ENCODE results near the gene LARP4B.
"Not testable (repeated sequence)": the region's sequence is repeated elsewhere in the genome, so short reads cannot be mapped to it uniquely, and the experiment has no call there.

Gene LARP4B

DNA sequence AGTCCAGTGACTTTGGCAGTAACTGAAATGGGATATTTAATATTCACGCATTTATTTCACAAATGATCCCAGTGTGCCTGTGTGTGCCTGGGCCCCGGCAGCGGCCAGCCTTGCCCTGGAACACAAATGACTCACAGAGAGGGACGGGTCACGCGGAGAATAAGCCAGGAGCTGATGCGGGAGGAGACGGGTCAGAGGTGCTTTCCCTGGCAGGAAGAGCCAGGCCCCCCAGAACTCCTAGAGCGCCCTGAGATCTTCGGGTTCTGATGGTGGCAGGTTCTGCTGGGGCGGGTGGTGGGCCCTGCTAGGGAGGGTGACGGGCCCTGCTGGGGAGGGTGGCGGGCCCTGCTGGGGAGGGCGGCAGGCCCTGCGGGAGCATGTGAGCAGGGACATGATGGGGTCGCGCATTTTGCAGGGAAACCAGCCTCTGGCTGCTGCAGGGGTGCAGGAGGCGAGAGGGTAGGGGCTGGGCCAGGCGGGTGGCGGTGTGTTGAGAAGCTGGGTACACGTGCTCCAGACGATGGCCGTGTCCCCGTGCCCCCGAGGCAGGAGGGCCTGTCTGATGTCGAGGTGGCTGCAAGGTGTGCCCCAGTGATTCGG lies 157.8 kb downstream of the LARP4B start:
- no peak for DNase-seq (ENCODE audit: low read depth in 2 of 3, low spot score in 2 of 3)

DNA sequence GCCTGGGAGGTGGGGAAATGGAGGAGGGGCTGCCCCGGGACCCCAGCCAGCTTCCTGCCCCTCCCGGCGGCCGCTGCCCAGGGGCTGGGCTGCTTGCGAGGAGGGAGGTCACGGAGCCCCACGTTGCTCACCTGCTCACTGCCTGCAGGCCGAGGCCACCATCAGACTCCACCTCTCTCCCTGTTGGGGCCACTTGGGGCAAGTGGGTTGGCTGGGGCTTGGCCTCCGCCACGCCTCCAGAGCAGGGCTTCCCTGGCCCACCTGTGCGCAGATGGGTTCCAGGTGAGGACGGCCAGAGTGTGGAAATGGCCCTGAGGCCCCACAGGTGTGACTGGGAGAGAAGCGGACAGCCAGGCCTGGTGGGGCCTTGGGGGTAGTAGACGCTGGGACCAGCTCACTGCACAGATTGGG lies 159.3 kb downstream of the LARP4B start:
- no peak for DNase-seq (ENCODE audit: low read depth in 2 of 3, low spot score in 2 of 3)

DNA sequence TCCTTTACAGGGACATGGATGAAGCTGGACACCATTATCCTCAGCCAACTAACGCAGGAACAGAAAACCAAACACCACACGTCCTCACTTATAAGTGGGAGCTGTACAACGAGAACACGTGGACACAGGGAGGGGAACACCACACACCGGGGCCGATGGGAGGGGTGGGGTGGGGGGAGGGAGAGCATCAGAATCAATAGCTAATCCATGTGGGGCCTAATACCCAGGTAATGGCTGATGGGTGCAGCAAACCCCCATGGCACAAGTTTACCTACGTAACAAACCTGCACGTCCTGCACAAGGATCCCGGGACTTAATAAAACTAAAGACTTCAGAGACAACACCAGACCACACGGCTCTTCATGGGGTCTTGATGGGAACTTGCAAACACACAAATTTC lies 159.9 kb downstream of the LARP4B start:
- DNase-seq (ENCODE audit: low read depth in 2 of 3, low spot score in 2 of 3): no peak

DNA sequence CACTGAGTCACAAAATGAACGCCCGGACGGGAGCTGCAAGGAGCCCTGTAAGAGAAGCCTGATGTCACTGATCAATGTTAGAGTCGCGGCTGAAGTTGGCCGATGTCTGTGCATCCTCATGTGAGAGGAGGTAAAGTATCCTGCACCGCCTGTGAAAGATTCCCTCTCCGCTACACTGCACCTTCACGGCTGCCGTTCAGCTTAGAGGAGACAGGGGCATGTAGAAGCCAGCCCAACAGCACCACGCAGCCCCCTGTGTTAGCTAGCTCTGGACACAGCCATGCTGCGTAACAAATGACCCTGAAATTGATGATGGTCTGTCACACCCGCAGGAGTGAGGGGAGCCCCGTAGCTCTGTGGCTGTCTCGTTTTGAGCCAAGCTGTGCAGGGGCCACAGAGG lies 160.5 kb downstream of the LARP4B start:
- no peak for DNase-seq (ENCODE audit: low read depth in 2 of 3, low spot score in 2 of 3)

DNA sequence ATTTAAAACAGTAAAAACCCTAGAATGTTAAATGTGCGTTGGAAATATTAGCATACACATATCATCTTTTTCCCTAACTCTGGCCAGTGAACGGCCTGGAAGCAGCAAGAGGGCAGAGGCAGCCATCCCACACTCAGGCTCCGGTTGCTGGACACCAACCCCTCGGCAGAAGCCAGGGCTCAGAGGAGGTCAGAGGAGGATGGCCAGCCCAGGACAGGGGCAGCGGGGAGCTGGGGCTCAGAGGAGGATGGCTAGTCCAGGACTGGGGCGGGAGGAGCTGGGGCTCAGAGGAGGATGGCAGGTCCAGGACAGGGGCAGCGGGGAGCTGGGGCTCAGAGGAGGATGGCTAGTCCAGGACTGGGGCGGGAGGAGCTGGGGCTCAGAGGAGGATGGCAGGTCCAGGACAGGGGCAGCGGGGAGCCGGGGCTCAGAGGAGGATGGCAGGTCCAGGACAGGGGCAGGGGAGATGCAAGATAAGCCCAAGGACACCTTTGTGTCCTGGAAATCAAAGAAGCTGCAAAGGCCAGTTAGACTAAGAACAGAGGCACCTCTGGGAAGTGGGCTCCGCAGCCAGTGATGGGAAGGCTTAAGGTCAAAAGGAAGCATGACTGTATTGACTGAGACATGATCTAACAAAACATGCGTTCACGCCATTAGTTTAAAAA lies 161.3 kb downstream of the LARP4B start:
- DNase-seq (ENCODE audit: low read depth in 2 of 3, low spot score in 2 of 3): not testable (repeated sequence)

DNA sequence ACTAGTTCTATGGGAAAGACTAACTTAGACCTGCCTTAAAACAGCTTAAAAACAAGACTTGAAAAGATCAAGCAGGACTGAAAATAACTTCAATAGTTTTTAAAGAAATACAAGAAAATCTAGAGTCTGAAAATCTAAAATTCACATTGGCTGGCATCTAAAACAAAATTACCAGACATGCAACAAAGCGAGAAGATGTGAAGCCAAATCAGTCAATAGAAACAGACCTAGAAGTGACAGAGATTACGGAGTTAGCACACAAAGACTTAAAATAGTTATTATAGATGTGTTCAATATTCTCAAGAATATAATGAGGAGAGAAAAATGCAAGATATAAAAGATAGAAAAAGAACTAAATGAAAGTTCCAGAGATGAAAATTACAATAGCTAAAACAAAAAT lies 163.7 kb downstream of the LARP4B start:
- DNase-seq (ENCODE audit: low read depth in 2 of 3, low spot score in 2 of 3): no peak

DNA sequence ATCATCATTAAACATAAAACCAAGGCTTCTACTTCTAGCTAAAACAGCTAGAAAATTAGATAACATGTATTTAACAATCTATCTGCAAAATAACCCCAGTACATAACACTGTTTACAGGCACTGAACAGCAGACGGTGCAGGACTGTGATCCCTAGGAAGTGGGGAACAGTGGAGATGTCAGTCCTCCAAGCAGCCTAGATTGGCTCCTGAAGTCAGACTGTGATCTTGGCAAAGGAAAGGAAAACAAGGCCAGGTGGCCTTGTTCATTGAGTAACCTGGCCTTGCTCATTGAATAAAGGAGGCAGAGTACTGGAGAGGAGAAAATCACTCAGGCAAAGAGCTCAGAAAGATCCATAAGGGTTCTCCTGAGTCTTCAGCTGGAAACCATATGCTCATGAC lies 164.3 kb downstream of the LARP4B start:
- no peak for DNase-seq (ENCODE audit: low read depth in 2 of 3, low spot score in 2 of 3)

DNA sequence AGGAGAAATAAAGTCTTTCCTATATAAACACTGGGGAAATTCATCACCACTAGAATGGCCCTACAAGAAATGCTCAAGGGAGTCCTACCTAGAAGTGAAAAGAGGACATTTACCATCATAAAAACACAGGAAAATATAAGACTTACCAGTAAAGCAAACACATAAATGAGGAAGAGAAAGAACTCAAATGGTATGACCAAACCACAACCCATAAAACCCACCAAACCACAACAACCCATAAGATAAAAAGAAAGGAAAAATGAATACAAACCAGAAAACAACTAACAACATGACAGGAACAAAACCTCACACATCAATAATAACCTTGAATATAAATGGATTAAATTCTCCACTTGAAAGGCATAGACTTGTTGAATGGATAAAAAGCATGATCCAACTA lies 170.1 kb downstream of the LARP4B start:
- no peak for DNase-seq (ENCODE audit: low read depth in 2 of 3, low spot score in 2 of 3)

DNA sequence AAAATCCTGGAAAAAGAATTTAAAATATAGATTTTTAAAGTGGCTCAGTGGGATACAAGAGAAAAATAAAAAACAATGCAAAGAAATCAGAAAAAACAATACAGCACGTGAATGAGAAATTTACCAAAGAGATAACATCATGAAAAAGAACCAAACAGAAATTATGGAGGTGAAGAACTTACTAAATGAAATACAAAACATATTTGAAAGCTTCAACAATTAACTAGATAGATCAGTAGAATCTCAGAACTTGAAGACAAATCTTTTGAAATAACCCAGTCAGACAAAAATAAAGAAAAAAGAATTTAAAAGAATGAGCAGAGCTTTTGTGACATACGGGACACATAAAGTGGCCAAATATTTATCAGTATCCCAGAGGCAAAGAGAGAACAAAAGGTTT lies 170.9 kb downstream of the LARP4B start:
- DNase-seq (ENCODE audit: low read depth in 2 of 3, low spot score in 2 of 3): no peak

DNA sequence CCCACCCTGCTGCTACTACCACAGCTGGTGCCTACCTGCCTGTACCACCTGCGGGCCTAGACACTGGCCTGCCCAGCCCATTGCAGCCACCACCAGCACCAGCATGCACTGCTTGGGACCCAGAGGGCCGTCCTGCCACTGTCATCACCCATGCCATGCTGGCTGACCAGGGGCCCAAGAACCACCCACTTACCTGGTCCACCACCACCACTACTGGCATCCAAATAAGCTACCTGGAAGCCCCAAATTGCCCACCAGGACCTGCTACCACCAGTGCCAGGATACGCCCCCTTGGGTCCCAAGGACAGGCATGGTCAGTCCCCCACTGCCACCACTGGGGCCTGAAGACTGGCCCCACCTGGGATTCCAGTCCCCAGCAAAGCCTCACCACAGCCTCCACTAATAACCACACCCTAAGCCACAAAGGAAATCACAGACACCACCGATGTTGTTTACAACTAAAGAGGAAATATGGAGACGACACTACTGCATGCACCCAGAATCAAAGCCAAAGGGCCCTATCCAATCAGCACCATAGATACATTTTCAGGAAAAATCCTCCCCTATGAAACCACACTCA lies 171.5 kb downstream of the LARP4B start:
- no peak for DNase-seq (ENCODE audit: low read depth in 2 of 3, low spot score in 2 of 3)

All from activated CD8-positive, alpha-beta memory T cell treated with anti-CD3 and anti-CD28 coated beads for 48 hours (primary cell).